SK-N-MC (cell line): ENCODE results near the gene PIGT.

Source experiments
- EZH2 ChIP-seq: fragments of 200-600 bp; sonication (generic); IDR thresholded peaks from one replicate; pipeline ENCODE4 v1.6.1; 2017; ENCODE audit warnings: antibody characterized with exemption
- FOXP2 ChIP-seq: optimal IDR thresholded peaks from 2 replicates; pipeline ENCODE3; 2011; ENCODE audit warnings: mild to moderate bottlenecking, moderate library complexity; ENCODE audit not compliant: insufficient read depth; ENCODE audit errors: extremely low read length, control extremely low read depth
- POLR2AphosphoS5 ChIP-seq: IDR thresholded peaks from 2 replicates; pipeline ENCODE4 v1.6.1; 2012; ENCODE audit warnings: mild to moderate bottlenecking, low read depth, low read length, borderline replicate concordance

DNA sequence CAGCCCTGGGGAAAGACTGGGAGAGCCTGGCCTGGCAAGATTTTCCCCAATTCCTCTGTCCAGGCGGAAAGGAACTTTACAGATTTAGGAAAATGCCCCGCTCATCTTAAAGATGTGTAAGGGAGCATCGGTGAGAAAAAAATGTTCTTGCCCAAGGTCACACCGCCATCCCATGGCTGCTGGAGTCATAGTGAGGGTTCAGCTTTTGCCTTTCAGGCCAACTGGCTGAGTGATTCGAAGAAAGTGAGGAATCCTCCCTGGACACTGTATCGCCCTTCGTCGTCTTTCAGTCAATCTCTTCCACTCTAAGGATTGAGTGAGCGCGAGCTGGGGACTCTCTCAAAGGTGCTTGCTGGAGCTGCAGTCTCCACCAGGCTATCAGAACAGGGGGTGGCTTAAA is 55.0 kb downstream of the PIGT start:
- TF ChIP-seq EZH2 (no peak), POLR2AphosphoS5 (no peak), FOXP2 (no peak)
